GM12872 (cell line): ENCODE results near the gene GTF2IRD1.

Experiments
- CTCF ChIP-seq: IDR thresholded peaks from 3 replicates; pipeline ENCODE4 v1.5.1; 2011; ENCODE audit warnings: low read depth, mild to moderate bottlenecking, low read length, moderate library complexity; ENCODE audit not compliant: insufficient read depth

GTF2IRD1 gene

DNA sequence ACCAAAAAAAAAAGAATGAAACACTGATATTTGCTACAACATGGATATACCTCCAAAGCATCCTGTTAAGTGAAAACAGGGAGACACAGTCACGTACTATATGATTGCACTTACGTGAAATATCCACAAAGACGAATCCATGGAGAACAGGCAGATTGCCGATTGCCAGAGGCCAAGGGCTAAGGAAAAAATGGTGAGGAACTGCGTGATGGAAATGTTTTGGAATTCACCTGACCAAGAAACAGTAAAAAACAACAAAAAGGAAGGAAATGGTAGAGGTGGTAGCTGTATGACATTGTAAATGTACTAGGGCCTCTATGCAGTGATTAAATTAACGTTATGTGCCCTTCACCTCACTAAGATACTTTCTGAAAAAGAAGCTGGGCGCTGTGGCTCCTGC, 44.1 kb upstream of the GTF2IRD1 start:
- no peak for TF ChIP-seq CTCF

DNA sequence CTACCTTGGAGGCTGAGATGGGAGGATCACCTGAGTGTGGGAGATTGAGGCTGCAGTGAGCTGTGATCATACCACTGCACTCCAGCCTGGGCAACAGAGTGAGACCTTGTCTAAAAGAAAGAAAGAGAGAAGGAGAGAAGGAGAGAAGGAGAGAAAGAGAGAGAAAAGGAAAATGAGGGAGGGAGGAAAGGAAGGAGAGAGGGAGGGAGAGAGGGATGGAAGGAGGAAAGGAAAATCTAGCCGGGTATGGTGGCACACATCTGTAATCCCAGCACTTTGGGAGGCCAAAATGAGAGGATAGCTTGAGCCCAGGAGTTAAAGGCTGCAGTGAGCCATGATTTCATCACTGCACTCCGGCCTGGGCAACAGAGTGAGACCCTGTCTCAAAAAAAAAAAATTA, 42.9 kb upstream of the GTF2IRD1 start:
- TF ChIP-seq CTCF: no peak

- TF ChIP-seq CTCF: no peak
Measured at GRCh38 chr7:74412056-74412455, 41.6 kb upstream of the GTF2IRD1 start.

- no peak for TF ChIP-seq CTCF
Measured at GRCh38 chr7:74412603-74413002, 41.1 kb upstream of the GTF2IRD1 start.

- TF ChIP-seq CTCF: peak; percentile 99
Measured at GRCh38 chr7:74417419-74417971, 36.2 kb upstream of the GTF2IRD1 start.

DNA sequence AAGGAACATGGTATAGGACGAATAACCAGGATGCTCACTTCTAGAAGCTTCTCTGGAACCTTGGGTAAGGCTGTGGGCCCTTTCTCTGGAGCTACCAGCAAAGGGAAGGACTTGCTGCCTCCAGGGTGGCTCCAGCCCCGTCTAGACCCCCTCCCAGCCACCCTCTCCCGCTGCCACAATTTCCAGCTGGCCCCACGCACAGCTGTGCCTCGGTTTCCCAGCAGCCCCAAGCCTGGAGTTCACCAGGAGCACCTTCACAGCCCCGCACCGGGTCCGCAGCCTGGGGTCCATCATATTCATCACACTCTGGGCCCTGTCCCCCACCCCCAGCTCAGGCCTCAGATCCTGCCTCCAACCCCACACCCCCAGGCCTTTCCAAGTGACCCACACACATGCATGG, 35.6 kb upstream of the GTF2IRD1 start:
- no peak for TF ChIP-seq CTCF

GRCh38 chr7:74418538-74418937, 35.2 kb upstream of the GTF2IRD1 start:
- no peak for TF ChIP-seq CTCF
